ENCODE measurements around the gene FBXW7. TPM values are rescaled to one million over a fixed set of nuclear protein-coding genes. Genes with fewer than 3 reads are reported as not detected.
A peak's percentile ranks its signal among the peaks of the same experiment; 100 is the strongest.

Gene FBXW7
- total RNA-seq, 6 experiments from 2014 or later: 12.9 to 25.5 (median 17.6) TPM

- Histone ChIP-seq H3K36me3 (no peaks in the 10 kb centered on the region), H3K4me1 (no peaks in the 10 kb centered on the region), H3K27me3 (no peaks in the 10 kb centered on the region), H3K9me3 (no peaks in the 10 kb centered on the region), H3K4me3 (no peak overlapping the region), H3K27ac (no peak overlapping the region)
- TF ChIP-seq POLR2A (IDR thresholded peaks at IDR 0.05) (no peak), CTCF (IDR thresholded peaks at IDR 0.05) (no peak)
- no peak for DNase-seq
- 81% methylated on average over 3 of the region's 3 CpGs for WGBS (ENCODE audit: insufficient coverage, low coverage, low lambda C conversion rate, missing lambda C conversion rate)
- no peak for ATAC-seq
- intact Hi-C loops (cut with DNase I): no loop called here
Observed at GRCh38 chr4:152448854-152449253, 87.0 kb downstream of the FBXW7 start.

DNA sequence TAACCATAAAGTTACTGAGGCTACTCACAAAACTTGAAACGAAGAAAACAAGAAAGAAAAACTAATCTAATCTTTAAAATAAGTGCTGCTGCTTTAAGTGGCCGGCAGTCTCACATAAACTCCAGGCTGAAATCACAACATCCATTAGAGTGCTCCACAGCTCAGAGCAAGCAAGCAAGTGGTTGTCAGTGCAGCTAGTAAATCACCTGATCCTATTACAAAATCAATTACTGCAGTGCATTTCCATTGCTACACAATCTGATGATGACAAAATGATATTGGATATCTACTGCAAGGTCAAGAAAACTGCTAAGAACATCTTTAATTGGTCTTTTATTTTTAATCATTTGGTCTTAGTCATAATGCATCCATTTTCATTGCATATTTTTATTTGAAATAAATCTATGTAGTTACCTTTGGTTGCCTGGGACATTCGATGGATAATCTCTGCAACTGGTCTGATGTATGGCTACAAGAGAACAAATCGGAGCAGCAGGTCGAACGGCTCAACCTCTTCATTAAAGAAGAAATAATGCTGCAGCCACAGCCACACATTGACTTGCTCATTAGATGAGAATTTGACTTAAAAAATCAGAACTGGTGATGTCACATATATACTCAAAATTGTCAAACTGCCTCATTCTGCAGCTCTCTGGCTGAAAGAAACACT, 87.7 kb downstream of the FBXW7 start:
- no peaks in the 10 kb centered on the region for H3K9me3 ChIP-seq
- H3K4me1 ChIP-seq: no peaks in the 10 kb centered on the region
- intact Hi-C loops (cut with DNase I): no loop called here
- ATAC-seq (peak in 2 of 4 donors; percentile 42 to 59), DNase-seq (no peak)
- no peaks in the 10 kb centered on the region for H3K36me3 ChIP-seq
- WGBS (ENCODE audit: insufficient coverage, low coverage, low lambda C conversion rate, missing lambda C conversion rate): 96% methylated on average over 6 of the region's 6 CpGs
- H3K4me3 ChIP-seq: no peak overlapping the region
- no peak overlapping the region for H3K27ac ChIP-seq
- TF ChIP-seq CTCF (IDR thresholded peaks at IDR 0.05): no peak
- no peaks in the 10 kb centered on the region for H3K27me3 ChIP-seq

DNA sequence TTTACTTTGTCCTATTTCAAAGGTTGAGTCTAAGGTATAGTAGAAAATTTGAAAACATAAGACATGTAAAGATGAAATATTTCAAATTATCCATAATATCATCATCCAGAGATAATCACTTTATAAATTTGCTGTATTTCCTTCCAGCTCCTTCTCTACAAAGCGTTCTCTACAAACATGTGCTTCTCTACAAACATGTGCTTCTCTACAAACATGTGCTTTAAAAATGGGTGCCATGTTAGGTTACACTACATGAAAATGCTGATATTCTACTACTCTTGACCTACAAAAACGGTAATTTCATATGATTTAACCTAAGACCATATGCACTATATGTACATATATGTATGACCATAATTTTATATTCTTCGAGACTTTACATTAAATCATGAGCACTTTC, 92.0 kb downstream of the FBXW7 start:
- DNase-seq: no peak
- Histone ChIP-seq H3K9me3 (no peaks in the 10 kb centered on the region), H3K27me3 (no peaks in the 10 kb centered on the region), H3K36me3 (no peaks in the 10 kb centered on the region), H3K4me1 (no peaks in the 10 kb centered on the region), H3K4me3 (no peak overlapping the region), H3K27ac (no peak overlapping the region)
- intact Hi-C loops (cut with DNase I): no loop called here
- TF ChIP-seq CTCF (IDR thresholded peaks at IDR 0.05) (no peak), POLR2A (IDR thresholded peaks at IDR 0.05) (no peak)
- 98% methylated on average over 3 of the region's 3 CpGs for WGBS (ENCODE audit: insufficient coverage, low coverage, low lambda C conversion rate, missing lambda C conversion rate)
- no peak for ATAC-seq

DNA sequence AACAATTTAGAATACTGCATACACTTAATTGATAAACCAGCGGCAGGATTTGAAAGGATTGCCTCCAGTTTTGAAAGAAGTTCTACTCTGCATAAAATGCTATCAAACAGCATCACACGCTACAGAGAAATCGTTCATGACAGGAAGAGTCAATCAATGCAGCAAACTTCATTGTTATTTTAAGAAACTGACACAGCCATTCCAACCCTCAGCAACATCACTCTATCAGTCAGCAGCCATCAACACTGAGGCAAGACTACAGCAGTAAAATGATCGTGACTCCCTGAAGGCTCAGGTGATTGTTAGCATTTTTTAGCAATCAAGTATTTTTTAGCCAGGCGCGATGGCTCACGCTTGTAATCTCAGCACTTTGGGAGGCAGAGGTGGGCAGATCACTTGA, 98.3 kb downstream of the FBXW7 start:
- Histone ChIP-seq H3K27ac (no peak overlapping the region), H3K9me3 (no peaks in the 10 kb centered on the region), H3K27me3 (no peaks in the 10 kb centered on the region), H3K36me3 (no peaks in the 10 kb centered on the region), H3K4me3 (no peak overlapping the region), H3K4me1 (no peaks in the 10 kb centered on the region)
- ATAC-seq (no peak), DNase-seq (no peak)
- TF ChIP-seq POLR2A (IDR thresholded peaks at IDR 0.05) (no peak), CTCF (IDR thresholded peaks at IDR 0.05) (no peak)
- WGBS (ENCODE audit: insufficient coverage, low coverage, low lambda C conversion rate, missing lambda C conversion rate): 98% methylated on average over 5 of the region's 7 CpGs
- intact Hi-C loops (cut with DNase I): no loop called here

- H3K4me1 ChIP-seq: no peaks in the 10 kb centered on the region
- 96% methylated on average over 2 of the region's 2 CpGs for WGBS (ENCODE audit: insufficient coverage, low coverage, low lambda C conversion rate, missing lambda C conversion rate)
Observed at GRCh38 chr4:152436384-152436783, 99.5 kb downstream of the FBXW7 start.

More at GRCh38 chr4:152436384-152436783, 99.5 kb downstream of the FBXW7 start:
- intact Hi-C loops (cut with DNase I): no loop called here
- ATAC-seq (no peak), DNase-seq (no peak)
- Histone ChIP-seq H3K4me3 (no peak overlapping the region), H3K27me3 (no peaks in the 10 kb centered on the region), H3K9me3 (no peaks in the 10 kb centered on the region), H3K27ac (no peak overlapping the region), H3K36me3 (no peaks in the 10 kb centered on the region)
- TF ChIP-seq CTCF (IDR thresholded peaks at IDR 0.05) (no peak), POLR2A (IDR thresholded peaks at IDR 0.05) (no peak)
